Activated gamma-delta T cell treated with Interleukin-2 at 50 U/mL for 16 hours (primary cell): ENCODE data around the gene FOS.

Source experiments
- DNase-seq: peaks from one replicate; pipeline ENCODE4 v3.0.0-alpha.2; 2020

Gene FOS

DNA sequence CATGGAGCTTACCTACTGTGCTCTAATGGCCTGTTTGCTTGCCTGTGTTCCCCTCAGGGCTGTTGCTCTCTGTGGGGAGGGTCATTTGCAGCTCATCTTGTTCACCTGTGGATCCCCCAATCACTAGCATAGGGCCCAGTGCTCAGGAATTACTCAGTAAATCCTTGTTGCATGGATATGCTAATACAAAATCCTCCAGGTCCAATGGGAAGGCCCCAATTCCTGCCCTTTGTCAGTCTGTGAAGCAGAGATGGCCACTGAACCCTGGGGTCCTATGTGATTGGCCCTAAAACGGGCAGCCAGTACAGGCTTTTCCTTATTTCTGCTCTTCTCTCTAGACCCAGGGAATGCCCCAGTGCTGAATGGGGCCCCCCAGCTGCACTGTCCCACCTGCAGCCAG is 44.1 kb downstream of the FOS start:
- DNase-seq, result no peak

DNA sequence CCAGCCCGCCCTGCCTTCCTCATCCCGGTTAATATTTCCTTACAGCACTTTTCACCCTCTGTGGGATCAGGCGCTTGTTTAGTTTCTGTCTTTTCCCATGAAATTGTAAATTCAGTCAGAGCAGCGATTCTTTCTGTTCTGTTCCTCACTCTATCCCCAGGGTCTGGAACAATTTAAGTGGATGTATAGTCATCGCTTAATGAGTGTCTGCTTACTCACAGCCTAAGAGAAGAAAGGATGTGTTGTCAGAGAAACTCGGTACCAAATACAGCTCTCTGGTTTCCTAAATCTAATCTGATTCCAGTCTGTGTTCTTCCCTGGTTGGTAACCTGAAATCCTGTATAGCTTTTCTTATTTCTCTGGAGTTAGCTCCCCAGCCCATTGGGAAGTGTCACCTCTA is 44.9 kb downstream of the FOS start:
- DNase-seq, result no peak

DNA sequence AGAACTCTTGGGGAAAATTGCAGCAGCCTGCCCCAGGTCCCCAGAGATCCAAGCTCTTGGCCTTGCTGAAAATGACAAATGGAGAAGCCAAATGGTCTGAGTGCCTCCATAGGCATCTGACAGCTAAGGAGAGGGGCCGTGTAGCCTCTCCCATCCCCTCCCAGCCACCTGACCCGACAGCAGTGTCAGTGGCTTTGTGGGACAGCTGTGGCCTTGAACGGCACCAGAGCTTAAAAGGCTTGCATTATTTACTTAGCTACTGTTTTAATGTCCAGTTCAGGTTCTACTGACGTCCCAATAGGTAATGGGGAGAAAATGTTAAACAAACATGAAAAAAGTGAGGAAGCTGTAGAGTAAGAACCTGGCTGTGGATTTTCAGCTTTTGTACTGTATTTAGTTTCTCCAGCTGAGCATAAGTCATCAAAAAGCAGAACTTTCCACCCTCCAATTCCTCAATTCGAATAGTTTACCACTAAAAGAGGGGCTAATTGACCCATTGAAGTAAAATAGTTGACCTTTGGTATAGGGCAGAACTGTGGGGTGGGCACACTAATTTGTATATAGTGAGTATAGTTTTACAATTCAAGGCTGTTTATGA is 50.0 kb downstream of the FOS start:
- no peak for DNase-seq

DNA sequence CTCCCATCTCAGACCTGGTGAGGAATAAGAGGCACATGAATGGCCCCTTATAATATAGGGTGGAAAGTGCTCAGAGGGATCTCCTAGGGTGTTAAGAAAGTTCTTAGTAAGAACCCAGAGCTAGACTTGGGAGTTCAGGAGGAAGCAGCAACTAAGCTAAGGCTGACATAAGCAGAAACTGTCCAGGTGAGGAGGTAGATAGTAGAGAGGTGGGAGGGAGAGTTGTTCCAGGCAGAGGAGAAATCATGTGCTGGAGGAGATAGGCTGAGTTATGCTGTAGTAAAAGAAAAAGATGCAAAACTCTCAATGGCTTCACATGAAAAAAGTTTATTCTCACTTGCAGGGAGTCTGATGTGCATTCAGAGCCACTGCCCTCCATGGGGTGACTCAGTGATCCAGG is 50.7 kb downstream of the FOS start:
- DNase-seq, result no peak

DNA sequence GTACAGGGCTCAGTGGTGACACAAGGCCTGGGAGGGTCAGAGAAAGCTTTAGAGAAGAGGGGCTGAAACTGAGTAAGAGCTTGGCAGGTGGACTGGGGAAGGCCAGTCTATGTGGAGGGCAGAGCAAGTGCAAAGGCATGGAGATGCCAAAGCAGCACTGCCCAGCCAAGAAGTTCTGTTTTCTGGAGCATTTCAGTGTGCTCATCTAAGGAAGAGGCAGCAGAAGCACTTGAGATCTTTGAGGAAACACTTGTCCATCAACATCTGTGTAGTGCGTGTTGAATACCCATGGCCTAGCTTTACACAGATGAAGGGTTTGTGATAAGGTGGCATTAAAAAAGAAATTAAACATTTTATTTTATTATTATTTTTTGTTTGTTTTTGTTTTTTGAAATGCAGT is 52.8 kb downstream of the FOS start:
- no peak for DNase-seq
